Dermis microvascular lymphatic vessel endothelial cell (primary cell): ENCODE results near the gene SEMA6A. TPM values are rescaled to one million over a fixed set of nuclear protein-coding genes. Genes with fewer than 3 reads are reported as not detected.
A peak's percentile ranks its signal among the peaks of the same experiment; 100 is the strongest.

ENCODE experiments used
- DNase-seq, 2 donors: peaks; one replicate each; pipeline versions ENCODE4 v3.0.0 to v3.0.0-alpha.2; 2010; ENCODE audit warnings: low read depth in 2 of 2
- total RNA-seq: library from RNA; depleted of rRNA; stranded (reverse); fragments of >200 nt; gene quantifications from 2 replicates; pipeline ENCODE4 v1.2.1, GENCODE V29; 2014

SEMA6A gene
- total RNA-seq, 1 donor from 2014 or later: 11.8 TPM

DNA sequence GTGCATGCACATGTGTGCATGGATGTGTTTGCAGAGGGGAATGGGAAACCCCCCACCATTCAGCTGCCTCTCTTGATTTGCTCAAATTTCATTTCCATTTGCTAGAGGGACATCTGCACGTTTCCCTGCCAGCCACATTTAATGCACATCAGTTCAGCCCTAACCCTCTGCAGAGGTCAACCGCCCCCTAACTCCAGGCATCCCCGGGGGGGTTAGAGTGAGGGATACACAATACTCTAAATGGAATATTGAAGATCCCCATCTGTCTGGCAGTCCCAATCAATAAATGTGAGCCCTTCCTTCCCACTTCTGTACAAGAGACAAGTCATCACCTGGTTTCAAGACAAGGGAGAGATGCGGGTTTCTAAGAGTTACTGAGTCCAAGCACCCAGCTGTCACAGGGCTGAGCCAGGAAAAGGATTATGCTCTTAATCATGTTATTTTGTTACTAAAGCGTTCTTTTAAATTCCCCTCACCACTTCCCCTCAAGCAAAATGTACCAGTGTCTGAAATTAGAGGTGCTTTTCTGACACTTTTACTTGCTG lies 134.1 kb downstream of the SEMA6A start:
- no peak for DNase-seq

DNA sequence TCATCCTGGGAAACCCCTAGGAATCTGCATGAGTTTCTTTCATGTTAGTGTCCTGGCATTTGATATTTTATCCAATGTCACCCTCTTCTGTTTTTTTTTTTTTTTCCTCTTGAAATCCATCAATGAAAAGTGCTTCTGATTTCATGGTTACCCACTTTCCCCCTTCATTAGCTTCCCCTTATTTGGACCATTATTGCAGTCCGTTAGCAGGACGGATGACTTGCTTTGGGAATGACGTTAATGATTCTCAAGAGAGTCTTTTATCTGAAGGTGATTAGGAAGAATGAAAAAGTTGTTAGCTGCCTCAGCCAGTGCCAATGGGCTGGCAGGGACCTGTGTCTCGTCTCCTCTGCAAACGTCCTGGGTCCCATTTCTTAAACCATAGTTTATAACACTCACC lies 134.7 kb downstream of the SEMA6A start:
- DNase-seq: no peak

DNA sequence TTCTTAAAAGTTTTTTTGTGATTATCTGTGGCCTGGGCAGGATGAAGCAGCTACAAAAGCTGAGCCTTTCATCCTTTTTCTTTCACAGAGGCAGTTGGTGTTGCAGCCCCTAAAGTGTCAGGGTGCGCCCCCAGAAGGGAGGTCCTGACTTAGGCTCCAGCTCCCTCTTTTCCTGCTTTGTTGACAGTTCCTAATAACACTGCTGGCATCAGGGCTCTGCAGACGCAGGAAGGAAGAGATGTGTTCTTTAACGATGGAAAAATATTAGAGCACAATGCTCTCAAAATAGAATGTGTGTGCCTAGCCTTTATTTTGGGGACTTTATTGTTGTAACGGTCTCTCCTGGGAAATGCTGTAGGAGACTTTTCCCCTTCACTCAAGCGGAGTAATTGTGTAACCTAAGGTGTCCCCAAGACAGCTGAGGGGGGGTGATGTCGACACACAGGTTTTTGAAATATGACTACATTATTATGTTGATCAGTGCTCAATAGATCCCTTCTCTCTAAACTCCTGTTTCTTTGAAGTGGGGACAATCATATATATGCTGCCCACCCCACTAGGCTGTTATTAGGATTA lies 135.6 kb downstream of the SEMA6A start:
- peak in 1 of 2 donors; percentile 5 for DNase-seq

DNA sequence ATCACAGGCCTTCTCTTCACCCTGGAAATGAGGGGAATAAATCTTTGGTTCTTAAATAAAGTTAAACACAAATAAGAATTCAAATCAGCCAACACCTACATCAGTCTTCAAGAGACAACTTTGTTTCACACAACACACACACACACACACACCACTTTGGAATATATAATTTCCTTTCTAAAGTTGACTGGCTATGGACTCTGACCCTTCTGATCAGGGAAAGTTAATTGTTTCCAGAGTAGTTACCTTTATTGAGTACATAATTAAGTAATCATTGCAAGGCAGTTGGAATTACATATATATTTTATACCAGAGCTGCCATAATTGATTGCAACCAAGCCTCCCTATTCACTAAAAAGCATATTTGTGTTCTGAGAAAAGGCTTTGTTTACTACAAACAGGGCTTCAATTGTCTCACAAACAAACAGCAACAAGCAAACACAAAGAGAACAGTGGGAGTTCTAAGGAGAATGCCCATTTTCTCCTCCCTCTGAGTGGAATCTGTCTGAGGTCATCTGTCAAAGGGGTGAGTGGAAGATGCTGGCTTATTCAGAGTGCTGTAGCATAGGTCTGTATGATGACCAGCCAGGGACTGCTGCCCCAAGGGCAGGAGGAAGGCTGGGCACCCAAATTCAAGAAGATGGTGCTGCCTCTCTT lies 136.6 kb downstream of the SEMA6A start:
- DNase-seq: no peak

DNA sequence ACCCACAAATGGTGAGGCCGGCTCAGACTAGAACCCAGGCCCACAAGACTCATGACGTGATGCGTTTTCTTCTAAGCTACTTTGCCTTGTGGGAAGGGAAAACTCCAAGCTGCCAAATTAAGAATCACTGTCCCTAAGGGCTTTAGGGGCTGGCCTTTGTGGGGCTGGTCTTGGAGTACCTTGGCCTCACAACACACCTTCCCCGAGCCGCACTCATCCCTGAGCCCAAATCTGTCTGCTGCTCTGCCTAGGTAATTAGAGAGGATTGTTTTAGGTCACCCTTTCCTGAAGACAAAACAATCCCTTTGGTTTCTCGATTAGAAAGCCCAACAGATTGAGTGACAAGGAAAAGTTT lies 137.3 kb downstream of the SEMA6A start:
- DNase-seq: no peak

DNA sequence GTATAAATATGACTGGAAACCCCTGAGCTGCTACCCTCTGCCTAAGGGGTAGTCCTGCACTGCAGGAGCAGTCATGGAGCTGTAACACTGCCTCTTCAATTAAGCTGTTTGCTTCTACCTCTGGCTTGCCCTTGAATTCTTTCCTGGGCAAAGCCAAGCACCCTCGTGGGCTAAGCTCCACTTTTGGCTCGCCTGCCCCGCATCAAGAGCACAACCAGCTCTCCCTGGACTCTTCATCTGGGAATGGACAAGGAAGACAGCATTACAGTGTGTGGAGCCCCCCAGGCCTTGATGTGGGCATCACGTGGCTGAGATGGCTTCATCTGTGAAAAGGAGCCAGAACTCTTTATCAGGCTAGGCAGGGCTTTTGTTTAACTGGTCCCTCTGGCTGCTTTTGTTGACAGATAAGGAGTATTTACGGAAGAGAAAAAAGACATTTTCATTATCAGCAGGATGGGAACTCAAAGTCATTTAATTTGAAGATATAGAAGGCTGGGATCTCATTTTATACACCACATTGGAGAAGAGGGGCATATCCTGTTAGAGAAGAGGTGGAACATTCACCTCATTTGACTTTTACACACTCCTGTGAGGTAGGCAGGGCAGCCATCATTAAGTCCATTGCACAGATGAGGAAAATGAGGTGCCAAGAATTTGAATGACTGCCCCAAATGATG lies 137.8 kb downstream of the SEMA6A start:
- DNase-seq: no peak

DNA sequence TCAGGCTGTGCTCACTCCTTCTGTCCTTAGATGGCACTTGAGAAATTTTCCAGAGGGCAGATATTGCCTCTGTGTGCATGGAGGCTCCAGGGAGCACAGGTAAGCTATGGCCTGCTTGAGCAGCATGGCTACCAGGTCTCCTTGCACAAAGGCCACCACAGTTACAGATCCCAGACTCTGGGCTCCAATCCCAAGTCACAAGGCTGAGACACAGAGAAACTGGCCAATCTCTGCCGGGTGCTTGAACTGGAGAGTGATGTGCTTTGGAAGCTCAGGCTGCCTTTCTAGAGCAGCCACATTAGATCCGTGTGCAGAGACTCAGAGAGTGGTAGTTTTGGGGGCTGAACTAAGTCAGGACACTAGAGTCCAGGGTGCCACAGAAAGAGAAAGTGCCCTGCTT lies 145.7 kb downstream of the SEMA6A start:
- no peak for DNase-seq

DNA sequence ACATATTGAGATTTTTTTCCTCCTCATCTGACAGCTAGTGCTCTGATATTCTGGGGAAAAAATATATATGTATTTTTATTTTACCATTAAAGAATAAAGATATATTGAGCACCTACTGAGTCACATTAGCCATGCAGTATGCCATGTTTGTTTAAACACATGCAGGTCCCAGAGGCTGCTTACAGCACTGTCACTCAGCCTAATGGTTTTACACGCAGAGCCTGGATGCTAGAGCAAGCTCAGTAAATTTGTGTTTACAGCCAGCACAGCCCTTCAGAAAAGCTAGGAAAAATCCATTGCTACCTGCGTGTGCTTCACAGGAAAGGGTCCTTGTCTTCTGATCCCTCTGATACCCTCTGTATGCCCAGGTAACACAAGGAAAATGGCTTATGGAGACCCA lies 146.2 kb downstream of the SEMA6A start:
- no peak for DNase-seq

DNA sequence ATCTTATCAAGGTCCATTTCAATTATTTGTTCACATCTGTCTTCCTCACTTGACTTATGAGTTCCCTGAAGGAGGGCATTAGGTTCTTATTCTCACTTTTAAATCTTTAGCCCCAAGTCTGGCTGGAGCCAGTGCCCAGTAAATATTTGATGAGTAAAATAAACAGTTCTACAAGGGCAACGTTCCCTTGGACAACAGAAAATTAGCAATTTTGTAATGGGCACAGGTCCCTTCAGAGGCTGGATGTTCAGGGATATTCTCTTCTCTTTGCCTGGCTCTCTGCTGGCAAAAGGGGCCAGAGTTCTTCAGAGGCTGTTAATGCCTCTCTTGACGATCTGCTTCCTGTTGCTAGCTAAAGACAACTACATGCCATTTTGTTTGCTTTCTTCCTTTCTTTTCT lies 149.7 kb downstream of the SEMA6A start:
- no peak for DNase-seq

DNA sequence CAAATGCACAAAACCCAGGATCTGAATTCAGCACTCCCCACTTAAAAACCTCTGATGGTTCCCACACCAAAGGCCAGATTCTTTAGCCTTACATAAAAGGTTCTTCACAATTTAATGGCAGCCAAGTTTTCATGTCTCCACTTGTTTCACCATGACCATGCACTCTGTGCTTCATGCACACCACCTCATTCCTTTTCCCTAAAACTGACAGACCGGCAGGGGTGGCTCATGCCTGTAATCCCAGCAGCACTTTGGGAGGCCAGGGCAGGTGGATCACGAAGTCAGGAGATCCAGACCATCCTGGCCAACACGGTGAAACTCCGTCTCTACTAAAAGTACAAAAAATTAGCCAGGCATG lies 150.4 kb downstream of the SEMA6A start:
- no peak for DNase-seq

DNA sequence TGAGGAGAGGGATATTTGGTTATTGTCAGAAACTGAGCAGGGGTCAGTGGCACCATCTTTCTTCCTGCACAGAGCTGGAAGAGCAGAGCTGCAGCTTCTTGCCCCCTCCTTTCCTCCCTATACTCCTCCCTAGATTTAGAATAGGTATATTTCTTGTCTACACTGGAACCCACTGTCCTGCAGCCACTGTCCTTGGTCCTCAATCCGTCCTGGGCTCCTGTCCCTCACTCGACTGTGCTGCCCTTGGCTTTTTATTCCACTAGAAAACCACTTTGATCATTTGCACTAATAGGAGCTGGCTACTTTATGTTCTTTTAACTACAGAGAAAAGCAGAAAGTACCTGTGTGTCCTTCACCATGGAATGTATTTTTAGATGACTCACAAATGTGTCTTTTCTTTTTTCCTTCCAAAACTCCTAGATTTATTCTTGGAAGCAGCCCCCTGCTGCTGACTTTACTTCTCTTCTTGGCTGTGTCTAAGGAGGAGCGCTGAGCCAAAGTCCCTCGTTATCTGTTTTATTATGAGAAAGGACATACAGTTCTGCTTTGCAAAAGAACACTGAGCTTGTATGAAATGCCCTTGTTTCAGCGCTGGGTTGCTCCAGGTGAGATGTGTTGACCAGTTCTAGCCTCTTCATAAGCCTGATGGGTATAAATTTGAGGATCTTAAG lies 150.9 kb downstream of the SEMA6A start:
- no peak for DNase-seq

DNA sequence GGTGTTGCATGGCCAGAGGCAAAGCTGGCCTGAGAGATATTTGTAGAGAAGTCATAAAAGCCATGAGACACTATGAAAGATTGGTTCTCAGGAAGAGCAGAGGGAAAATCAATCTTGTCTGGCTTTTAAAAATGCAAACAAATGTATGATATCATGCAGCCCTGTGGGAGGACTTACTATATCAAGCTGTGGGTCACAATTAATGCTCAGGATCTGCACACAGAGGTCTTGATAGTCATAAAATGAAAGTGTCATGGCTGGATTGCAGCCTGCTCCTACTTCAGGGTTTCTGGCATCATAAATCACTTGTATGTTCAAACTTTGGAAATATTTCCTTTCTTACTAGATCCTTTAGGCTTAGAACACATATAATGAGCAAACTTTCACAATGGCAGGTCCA lies 151.5 kb downstream of the SEMA6A start:
- DNase-seq: no peak

DNA sequence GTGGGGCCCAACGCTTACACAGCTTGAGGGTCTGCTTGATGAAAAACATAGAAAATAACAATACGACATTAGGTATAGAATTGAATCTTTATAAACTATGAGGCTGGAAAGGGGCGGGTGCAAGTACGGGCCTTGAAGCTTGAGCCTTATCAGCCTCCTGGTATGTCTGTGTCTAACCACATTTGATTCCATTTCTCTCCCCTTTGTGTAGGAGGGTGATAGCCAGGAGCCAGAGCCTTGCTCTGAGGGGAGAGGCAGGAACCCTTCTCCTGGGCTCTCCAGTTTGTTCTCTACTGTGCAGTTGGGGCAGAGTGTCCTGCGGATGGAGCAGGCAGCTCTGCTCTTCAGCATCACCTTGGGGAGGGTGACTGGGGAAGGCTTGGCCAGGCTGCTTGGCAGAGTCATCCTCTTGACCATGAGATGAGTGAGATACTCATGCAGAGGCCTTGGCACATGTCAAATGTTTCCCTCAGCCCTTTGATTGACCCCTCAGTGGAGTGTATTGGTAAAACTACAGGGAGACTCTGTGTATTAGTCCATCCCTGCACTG lies 153.5 kb downstream of the SEMA6A start:
- DNase-seq: no peak

DNA sequence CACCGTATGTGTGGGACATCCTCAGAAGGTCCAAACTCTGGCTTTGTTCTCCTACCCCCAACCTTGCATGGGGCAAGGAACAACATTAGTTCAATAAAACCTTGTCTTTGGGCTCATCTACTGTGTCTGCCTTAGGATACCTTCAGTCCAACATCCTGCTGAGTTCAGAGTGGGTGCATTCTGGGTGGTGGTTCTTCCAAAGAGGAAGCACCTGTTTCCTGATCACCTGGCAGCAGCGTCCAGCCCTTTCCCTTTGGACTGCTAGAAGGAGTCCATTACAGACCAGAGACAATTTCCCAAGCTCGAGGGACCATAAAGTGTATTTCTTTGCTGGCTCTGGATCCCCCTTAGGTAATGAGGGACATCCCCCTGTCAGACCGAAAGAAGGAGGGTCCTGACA lies 154.1 kb downstream of the SEMA6A start:
- peak; percentile 73 to 81 for DNase-seq

DNA sequence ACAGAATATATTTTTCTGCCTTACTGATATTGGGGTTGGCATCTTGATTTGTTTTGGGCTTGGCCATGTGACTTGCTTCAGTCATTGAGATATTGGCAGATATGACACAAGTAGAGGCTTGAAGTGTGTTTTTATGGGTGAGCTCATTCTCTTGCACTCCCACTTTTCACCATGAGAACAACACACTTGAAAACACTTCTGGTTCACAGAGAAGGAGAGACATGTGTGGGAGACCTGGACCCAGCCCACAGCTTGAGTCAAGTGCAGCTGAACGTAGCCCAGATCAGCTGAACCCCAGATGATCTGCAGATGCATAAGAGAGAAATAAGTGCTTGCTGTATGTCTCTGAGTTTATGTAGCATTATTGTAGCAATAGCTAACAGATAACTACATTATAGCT lies 155.4 kb downstream of the SEMA6A start:
- DNase-seq: no peak

DNA sequence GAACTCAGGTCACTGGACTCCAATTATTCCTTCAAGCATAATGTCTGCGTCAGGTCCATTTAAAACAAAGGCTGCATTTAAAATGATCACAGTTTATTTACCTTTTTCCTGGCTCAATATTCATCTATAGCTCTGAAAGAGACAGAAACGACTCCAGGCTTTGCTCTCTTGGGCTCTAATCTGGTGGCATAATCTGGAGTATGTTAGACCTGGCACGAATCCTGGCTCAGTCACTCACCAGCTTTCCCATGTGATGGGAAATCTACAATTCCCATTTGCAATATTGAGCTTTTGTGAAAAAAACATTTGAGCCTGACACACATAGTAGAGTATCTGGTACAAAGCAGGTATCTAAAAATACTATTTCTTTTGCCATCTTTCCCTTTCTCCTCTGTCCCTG lies 155.8 kb downstream of the SEMA6A start:
- no peak for DNase-seq

DNA sequence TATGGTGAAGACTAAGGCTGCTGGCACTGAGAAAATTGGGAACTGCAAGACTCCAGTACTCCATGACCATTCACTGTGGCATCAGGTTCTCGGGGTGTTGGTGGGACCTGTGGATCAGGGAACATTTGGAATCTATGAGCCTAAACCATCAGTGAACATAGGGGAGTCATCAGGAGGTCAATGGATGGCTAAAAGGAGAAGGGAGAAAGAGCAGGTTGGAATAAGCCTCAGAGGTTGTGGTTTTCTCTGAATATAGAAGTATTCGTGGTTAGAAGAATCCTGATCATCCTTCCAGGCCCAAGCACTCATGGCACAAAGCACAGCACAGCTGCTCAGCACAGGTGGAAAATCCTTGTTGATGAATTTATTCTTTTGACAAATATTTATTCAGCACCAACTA lies 156.6 kb downstream of the SEMA6A start:
- DNase-seq: no peak

DNA sequence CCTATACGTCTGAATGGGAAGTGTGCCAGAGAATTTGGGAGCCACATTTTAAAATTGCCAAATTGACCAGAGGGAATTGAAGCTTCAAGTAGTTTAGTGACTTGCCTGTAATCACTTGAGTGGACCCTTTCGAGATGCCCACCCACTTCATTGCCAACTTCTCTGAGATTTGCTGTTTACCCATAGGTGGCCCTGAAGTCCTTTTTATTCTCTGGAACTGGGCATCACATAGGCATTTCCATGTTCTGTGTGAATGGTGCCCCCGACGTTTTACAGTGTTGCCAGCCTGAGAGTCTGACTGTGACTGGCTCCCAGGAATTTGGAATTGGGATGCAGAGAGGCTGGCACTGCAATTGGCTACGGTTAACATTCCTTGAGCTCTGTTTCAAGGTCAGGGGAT lies 158.6 kb downstream of the SEMA6A start:
- DNase-seq: no peak

DNA sequence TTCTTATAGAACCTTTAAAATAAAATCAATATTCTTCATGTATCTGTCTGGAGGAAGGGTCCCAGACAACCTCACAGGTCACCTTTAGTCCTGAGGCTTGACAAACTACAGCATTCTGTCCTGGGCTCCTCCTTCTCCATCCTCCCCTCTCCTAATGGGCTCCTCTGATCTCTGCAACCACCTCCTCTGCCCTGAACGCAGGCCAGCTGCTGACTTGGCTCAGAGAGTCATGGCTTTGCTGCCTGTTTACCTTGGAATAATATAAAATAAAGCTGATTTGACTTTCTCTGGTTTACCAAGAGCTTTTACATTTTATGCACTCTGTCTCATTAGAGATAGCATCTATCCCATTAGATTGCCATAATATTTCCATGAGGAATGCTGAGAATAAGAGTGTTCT lies 159.4 kb downstream of the SEMA6A start:
- no peak for DNase-seq

DNA sequence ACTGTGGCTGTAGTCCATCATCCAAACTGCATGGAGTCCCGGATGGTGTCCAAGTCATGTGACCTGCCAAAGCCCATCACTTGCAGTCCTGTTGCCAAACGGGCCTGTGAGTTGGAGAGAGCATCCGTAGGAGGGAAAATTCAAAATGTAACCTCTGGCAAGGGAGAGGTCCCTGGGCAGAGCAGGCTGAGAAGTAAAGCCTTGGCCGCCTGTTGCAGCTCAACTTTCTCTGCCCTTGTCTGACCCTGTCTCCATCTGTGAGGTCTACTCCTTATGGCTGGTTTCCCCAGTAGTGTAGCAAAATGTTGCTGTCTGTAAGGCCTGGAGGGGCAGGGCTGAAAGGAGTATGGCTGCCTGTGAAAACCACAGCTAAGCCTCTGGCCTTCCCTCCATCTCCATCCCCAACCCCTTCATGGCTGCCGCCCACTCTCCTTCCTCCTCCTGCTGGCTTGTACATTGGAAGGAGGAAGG lies 163.5 kb downstream of the SEMA6A start:
- no peak for DNase-seq

DNA sequence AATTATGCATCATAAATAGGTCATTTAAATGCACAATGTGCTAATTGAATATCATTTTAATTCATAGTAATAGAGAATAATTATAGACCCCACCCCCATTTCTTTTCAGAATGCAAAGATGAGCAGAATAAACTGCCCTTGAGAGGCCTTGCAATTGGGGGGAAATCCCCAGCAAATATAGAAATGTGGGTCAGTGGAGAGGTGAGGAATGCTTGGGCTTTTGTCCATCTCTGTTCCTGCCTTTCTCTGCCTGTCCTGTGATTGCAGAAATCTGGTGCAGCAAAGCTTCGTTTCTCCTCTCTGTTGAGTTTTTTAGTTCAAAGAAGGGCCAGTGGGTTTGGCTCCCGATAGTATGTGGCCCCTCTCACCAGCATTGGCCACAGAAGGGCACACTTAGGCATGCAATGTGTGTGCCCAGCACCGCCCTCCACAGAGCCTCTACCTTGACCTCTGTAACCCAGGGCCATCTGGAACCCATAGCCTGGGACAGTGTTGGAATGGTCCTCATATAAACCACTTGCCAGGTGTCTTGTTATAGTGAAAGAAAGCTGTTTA lies 164.2 kb downstream of the SEMA6A start:
- no peak for DNase-seq
